Stimulated activated CD4-positive, alpha-beta T cell treated with anti-CD3 and anti-CD28 coated beads, Interleukin-2, amount 100 ng/mL, for 24 hours (primary cell): ENCODE data around the gene NUP98.
"Not testable (repeated sequence)": the region's sequence is repeated elsewhere in the genome, so short reads cannot be mapped to it uniquely, and the experiment has no call there.

Experiments
- DNase-seq, 2 donors: peaks; one replicate each; pipeline ENCODE4 v3.0.0-alpha.2; 2020

NUP98 gene

DNA sequence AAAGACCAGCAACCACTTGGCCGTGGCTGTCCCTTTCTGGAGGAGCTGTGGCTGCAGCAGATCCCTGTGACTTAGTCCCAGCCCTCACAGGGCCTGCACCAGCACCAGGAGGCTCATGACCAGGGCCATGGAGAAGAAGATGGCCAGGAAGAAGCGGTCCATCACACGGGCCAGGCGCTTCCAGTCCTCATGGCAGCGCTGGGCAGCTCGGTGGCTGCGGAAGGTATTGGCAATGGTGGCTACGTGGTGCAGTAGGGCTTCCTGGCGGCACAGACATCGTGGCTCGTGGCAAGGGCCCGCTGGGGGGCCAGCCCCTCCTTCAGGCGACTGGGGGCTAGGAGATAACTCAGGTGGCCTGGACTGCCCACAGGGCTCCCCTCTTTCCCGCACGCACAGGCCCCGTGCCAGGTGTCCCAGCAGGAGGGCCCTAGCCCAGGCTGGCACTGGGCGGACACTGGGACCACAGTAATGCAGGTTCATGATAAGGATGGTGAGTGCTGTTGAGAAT is 131.3 kb downstream of the NUP98 start:
- DNase-seq, result no peak

DNA sequence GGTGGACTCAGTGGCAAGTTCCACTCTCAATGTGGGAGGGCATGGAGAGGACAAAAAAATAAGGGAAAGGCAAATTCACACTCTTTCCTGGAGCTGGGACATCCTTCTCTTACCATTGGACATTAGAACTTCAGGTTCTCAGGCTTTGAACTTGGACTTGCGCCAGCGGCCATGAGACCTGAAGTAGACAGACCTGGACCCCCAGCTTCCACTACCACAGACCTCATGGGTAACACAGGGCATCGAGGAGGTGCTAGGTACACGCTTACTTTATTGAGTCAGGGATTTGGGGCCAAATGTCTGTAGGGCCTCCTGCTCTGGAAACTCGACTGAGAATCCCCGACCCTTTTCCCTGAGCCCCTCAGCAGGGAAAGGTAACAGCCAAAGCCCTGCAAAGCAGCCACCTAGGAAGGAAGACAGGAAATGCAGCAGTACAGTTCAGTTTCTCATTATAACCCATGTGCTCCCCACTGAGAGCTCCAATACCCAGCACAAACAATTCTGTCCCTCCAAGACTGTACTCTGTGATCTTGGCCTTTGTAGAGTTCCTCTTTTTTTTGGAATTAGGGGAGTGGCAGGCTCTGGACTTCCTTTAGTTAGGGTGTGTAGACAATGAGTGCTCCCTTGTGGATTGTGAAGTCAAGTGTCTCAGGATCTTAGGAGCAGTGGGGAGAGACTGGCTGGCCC is 131.9 kb downstream of the NUP98 start:
- no peak for DNase-seq

DNA sequence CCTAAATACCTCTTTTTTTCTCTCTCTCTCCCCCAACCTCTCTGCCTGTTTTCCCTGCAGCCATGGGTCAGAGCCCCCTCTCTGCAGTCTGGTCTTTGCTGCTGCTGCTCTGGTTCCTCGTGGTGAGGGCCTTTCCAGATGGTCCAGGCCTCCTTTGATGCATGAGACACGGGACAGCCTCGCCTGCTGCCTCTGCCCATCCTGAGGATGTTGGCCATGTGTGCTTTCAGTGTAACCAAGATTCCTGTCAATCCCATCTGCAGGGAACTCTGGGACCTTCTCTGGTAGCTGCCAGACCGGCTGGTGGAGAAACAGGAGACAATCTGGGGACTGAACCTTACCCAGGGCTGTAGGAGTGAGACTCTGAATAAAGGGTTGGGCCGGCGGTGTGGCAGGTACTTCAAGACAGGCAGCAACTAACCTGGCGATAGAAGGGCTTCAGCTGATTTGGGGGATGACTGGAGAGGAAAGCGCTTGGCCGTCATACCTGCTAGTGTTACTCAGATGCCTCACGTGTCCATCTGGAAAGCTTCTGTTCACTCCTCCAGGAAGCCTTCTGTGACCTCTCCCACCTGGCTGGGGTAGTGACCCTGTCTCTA is 133.2 kb downstream of the NUP98 start:
- DNase-seq, result no peak

DNA sequence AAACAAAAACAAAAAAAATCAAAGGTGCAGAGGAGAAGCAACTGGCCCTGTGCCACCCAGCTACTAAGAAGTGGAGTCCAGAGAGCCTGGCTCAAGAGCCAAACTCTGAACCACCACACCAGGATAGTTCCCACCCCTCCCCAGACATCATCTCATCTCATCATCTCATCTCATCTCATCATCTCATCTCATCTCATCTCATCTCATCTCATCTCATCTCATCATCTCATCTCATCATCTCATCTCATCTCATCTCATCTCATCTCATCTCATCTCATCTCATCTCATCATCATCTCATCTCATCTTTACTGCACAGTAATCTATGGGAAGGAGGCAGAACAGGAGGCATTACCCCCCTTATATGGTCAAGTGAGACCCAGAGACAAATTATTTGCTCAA is 134.5 kb downstream of the NUP98 start:
- no peak for DNase-seq

DNA sequence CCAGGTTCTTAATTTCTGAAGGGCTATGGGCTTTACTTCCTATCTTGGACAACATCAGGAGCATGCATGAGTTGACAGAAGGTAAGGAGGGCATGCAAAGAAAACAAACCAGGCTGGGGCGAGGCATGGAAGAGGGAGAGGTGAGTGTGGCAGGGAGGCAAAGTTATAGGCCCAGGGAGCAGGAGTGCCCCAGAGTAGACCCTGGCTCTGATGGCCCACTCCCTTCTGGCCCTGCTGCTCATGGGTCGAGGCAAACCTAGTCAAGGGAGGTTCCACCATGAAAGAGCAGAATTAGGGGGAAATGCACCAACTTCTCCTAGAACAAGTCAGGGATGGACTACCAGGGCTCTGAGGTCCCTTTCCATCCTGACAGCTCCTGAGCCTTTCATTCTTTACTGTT is 136.4 kb downstream of the NUP98 start:
- DNase-seq, result no peak

DNA sequence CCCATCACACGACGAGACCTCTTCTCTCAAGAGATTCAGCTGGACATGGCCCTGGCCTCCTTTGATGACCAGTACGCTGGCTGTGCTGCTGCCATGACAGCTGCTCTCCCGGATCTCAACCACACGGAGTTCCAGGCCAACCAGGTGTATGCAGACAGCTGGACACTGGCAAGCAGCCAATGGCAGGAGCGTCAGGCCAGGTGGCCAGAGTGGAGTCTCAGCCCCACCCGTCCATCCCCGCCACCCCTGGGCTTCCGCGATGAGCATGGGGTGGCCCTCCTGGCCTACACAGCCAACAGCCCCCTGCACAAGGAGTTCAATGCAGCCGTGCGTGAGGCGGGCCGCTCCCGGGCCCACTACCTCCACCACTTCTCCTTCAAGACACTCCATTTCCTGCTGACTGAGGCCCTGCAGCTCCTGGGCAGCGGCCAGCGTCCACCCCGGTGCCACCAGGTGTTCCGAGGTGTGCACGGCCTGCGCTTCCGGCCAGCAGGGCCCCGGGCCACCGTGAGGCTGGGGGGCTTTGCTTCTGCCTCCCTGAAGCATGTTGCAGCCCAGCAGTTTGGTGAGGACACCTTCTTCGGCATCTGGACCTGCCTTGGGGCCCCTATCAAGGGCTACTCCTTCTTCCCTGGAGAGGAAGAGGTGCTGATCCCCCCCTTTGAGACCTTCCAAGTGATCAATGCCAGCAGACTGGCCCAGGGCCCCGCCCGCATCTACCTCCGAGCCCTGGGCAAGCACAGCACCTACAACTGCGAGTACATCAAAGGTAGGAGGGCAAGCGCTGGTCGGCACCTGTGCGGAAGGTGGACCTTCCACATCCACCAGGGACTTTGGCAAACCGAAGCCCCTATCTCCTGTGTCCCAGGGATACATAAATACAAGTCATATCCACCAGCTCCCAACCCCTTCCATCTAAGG is 137.5 kb downstream of the NUP98 start:
- no peak for DNase-seq

DNA sequence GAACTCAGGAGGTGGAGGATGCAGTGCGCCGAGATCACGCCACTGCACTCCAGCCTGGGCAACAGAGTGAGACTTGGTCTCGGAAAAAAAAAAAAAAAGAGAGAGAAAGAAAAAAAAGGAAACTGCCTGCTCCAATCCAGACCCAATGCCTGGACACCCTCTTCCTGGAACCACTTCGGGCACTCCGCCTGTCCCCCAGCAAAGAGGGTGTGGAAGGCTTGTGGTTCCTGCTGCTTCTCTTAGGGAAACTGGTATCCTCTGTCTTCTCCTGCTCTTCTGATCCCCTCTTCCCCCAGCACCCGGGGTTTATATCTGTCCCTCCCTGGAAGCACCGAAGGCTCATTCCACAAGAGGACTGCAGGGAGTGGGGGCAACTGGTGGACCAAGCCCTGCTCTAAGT is 139.1 kb downstream of the NUP98 start:
- no peak for DNase-seq

DNA sequence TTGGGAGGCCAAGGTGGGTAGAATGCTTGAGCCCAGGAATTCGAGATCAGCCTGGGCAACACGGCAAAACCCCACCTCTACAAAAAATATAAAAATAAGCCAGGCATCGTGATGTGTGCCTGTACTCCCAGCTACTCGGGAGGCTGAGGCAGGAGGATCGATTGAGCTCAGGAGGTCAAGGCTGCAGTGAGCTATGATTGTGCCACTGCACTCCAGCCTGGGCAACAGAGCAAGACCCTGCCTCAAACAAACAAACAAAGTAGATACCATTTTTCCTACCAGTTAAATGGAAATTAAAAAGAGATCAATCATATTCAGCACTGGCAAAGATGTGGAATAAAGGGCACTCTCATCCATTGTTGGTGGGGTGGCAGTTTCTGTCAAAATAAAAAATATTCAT is 140.0 kb downstream of the NUP98 start:
- not testable (repeated sequence) for DNase-seq

DNA sequence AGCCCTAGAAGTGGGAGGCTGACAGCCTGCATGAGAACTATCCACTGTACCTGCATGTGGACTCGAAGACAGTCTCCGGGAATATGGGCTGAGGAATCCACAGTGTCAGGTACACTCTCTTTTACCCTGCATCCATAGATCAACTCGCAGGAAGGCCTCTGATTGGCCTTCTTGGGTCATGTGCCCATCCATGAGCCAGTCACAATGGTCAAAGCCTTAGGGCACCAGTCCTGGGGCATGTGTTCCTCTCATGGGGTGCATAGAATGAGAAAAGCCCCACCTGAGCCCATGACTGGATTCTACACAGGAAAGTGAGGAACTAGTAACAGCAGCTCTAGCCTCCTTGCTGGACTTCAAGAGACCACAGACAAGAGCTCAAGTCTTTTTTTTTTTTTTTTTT is 141.8 kb downstream of the NUP98 start:
- no peak for DNase-seq

DNA sequence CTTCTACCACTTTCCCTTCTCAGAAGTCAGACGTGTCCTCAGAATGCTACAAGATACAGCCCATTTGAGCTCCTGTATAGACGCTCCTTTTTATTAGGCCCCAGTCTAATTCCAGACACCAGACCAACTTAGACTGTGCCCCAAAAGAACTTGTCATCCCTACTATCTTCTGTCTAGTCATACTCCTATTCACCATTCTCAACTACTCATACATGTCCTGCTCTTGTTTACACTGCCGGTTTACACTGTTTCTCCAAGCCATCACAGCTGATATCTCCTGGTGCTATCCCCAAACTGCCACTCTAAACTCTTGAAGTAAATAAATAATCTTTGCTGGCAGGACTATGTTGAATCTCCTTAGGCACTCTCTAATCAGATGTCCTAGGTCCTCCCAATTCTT is 144.8 kb downstream of the NUP98 start:
- DNase-seq, result not testable (repeated sequence)

DNA sequence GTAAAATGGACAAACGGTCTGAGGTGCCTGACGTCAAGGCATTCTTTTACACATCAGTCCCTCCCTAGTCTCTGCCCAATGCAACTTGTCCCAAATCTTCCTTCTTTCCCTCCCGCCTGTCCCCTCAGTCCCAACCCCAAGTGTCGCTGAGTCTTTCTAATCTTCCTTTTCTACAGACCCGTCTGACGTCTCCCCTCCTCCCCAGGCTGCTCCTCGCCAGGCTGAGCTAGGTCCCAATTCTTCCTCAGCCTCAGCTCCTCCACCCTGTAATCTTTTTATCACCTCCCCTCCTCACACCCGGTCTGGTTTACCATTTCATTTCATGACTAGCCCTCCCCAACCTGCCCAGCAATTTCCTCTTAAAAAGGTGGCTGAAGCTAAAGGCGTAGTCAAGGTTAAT is 148.0 kb downstream of the NUP98 start:
- not testable (repeated sequence) for DNase-seq

DNA sequence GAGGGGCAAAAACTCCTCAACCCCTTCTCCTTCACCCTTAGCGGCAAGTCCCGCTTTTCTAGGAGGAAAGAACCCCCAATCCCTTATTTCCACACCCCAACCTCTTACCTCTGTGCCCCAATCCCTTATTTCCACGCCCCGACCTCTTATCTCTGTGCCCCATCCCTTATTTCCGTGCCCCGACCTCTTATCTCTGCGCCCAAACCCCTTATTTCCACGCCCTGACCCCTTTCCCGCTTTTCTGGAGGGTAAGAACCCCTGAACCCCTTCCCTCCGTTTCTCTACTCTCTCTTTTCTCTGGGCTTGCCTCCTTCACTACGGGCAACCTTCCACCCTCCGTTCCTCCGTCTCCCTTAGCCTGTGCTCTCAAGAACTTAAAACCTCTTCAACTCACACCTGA is 148.5 kb downstream of the NUP98 start:
- DNase-seq, result not testable (repeated sequence)

DNA sequence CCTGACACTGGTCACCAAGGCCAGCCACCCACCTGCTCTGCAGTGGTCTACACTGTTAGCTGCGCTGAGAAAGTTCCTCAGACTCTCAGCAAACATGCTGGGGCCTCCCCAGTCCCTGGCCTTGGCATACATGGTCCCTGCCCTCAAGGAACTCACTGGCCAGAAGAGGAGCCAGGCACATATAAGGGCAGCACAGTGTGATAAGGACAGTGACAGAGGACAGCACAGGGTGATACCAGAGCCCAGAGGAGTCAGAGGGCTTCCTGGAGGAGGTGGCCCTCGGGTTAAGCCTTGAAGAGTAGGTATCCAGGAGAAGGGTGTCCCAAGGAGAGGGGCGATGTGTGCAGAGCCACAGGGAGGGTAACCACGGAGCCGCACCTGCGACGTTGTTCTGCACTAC is 151.8 kb downstream of the NUP98 start:
- DNase-seq, result no peak

DNA sequence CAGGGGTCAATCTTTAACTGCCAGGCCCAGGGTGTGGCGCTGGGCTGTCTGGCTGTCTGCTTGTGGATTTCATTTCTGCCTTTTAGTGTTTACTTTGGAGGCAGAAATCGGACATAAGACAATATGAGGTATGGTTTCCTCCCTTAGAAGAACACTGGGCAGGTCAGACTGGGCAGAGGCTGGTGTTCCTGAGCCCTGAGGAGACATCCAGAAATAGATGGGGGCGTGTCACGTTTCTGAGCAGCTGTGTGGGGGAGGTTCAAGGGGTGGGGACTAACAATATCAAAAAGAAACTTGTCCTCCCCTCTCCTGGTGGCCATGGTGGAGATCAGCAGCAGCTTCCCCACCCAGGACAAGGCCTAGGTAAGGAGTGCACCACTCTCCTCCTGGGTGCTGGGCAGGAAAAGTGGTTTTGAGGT is 152.5 kb downstream of the NUP98 start, which contains the start of gene ART1:
Gene ART1, plus strand, starts transcription at position 312 of the 419 bp plus-strand sequence. CDS start 14,086 bp downstream, outside the sequence.
- no peak for DNase-seq

DNA sequence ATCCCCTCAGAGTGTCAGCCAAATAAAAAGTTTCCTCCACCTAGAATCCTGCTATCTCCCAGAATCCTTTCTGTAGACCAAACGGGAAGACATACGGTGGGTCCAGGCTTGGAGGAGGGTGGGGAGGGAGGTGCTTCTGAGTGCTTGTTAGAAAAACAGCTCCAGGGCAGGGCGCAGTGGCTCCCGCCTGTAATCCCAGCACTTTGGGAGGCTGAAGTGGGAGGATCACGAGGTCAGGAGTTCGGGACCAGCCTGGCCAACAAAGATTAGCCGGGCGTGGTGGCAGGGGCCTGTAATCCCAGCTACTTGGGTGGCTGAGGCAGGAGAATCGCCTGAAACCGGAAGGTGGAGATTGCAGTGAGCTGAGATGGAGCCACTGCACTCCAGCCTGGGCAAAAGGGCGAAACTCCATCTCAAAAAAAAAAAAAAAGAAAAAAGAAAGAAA is 154.2 kb downstream of the NUP98 start:
- not testable (repeated sequence) for DNase-seq

DNA sequence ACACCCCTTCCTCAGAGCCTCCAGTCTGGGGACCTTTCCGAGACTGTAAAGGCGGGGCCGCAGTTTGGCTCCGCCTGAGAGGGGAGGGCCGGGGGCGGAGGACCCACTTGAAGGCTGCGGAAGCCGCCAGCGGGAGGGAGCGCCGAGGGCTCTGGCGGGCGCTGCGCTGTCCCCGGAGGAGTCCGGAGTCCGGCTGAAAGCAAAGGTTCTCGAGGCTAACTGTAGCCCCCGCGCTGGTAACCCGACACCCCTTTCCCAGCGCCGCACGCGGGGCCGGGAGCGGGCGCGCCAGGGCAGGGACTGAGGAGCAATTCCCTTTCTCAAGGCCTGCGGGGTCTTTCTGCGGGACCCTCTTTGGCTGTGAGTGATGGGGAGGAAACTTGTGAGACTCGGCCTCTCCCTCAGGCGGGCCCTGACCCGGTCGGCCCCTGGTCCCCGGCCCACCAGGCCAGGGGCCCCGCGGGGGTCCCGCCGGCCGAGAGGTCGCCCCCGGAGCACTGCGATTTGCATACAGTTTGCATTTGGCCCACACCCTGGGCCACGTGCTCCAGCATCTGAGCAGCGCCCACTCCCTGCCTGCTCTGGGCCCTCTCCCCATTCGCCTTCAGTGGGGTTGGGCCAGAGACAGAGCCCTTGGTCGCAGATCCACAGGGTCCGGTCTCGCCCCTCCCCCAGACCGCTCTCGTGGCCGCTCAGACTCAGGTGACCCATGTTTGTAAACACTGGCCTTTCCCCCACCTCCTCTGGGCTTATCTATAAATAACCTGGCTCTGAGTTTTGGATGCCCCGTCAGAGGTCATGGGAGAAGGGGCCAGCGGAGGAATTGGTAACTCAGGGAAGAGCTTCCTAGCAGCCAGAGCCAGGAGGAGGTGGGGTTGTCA is 155.0 kb downstream of the NUP98 start:
- DNase-seq, result peak; percentile 73 to 78

DNA sequence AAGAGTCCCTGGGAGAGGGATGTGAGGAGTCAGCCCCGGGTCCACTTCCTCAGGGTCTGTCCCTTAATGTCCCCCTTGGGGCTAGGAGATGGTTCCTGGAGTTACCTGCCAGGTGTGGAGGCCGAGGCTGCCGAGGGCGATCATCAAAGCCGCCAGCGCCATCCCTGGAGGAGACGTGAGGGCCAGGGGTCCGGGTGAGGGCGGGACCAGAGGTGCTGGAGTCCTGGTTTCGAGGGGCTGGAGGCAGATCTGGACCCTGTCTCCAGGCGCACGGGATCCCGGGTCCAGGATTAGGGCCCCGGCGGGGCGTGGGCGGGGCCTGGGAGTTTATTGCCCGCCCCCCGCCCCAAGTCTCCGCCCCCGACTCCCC is 155.7 kb downstream of the NUP98 start, which contains the start of gene ART5:
Gene ART5, minus strand, starts transcription at position 292 of the 370 bp plus-strand sequence. Its CDS starts 130 bp downstream, at position 162.
- no peak for DNase-seq

DNA sequence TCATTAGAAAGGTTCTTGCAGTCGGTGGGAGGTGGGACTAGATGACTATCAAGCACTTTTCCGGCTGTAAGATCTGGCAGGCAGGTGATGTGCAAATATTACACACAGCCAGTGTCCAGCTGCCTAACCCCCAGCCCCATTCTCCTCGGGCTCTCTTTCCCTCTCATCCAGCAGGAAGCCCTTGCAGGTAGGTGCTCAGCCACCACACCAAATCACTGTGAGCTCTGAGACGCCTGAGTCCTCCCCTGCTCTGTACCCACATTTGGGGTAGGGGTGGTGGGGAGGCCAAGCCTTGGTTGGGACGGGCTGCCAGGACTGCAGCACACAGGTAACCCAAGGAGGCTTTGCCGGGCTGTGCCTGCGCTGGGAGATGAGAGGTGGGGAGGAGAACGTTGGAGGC is 156.2 kb downstream of the NUP98 start:
- no peak for DNase-seq

DNA sequence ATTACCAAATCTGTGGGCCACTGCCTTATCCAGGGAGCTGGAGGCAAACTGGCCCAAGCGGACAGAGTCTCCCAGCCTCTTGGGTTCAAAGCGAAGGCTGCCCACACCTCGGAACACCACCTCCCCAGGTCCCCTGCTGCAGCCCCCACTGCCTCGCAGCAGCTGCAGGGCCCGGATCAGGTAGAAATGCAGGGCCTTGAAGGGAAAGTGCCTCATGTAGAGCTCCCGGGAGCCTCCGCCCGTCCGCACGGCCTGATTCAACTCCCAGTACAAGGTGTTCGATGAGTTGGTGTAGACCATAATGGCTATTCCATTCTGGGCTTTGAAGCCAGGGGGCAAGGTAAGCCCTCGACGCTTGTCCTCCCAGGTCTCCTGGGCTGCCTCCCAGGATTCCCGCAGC is 157.5 kb downstream of the NUP98 start:
- DNase-seq, result no peak

DNA sequence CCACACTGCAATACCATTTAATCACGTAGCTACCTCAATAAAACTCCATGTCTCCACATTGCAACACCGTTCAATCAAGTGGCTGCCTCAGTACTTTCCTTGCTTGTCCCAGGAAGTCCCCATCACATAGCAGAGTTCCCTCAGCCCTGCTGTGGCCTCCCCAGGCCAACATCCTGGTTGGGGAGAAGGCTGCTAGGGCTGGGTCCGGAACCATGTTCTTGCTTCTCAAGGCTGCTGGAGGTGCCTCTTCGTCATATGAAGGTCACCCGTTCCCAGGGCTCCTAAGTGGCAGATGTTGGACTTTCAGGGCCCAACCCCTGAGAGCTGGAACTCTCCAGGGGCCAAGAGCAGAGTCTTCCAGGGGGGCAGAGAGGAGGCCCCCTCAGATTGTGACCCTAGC is 158.8 kb downstream of the NUP98 start:
- DNase-seq, result no peak

DNA sequence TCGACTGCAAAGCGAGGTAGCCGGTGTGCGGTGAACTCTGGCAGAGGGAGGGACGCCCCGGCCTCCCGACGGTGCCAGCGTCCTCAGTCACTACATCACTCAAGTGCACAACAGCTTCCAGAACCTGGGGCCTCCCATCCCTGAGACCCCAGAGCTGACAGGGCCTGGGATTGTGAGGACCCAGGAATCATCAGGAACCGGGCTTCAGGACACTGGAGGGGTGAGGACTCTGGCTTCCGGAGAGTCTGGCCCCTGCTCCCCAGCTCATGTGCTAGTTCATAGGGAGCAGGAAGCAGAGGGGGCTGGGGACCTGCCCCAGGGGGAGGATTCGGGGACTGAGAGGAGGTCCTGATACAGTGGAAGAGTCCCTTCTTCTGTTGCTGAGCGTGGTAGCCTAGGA is 160.2 kb downstream of the NUP98 start:
- no peak for DNase-seq
